Hepatocyte (in vitro differentiated cells): ENCODE results near the gene ONECUT2.

Experiments used
- CTCF ChIP-seq: fragments of 200-600 bp; sonication (generic); IDR thresholded peaks from 2 replicates; pipeline ENCODE4 v1.5.1; 2016; ENCODE audit warnings: antibody characterized with exemption, mild to moderate bottlenecking; ENCODE audit not compliant: poor library complexity
- EZH2 ChIP-seq: fragments of 200-600 bp; sonication (generic); IDR thresholded peaks from 2 replicates; pipeline ENCODE4 v1.6.1; 2016; ENCODE audit warnings: antibody characterized with exemption, mild to moderate bottlenecking, borderline replicate concordance
- EZH2phosphoT487 ChIP-seq: fragments of 200-600 bp; sonication (generic); IDR thresholded peaks from one replicate; pipeline ENCODE4 v1.6.1; 2018; ENCODE audit warnings: antibody characterized with exemption, mild to moderate bottlenecking, low read depth, moderate library complexity; ENCODE audit not compliant: unreplicated experiment, severe bottlenecking

- TF ChIP-seq EZH2, result no peak
- no peak for TF ChIP-seq CTCF
- TF ChIP-seq EZH2phosphoT487, result no peak
Measured at GRCh38 chr18:57425096-57425495, 10.1 kb upstream of the ONECUT2 start.
